Right atrium auricular region (tissue), 2 donors: ENCODE measurements around the gene MAN2B2. TPM values are rescaled to one million over a fixed set of nuclear protein-coding genes. Genes with fewer than 3 reads are reported as not detected.

ENCODE experiments used
- DNase-seq: peaks from one replicate; pipeline ENCODE4 v3.0.0-alpha.2; 2019; ENCODE audit warnings: low spot score
- H3K27ac ChIP-seq, 2 donors: fragments of 200-600 bp; sonication (generic); 1 replicate in 1 of 2; 2 replicates in 1 of 2; pipeline ENCODE4 v1.5.1; 2016 to 2019
- H3K27me3 ChIP-seq, 2 donors: fragments of 200-600 bp; sonication (generic); one replicate each; pipeline versions ENCODE4 v1.5.1 to v1.6.0; 2017 to 2019
- H3K36me3 ChIP-seq: fragments of 200-600 bp; sonication (generic); one replicate; pipeline ENCODE4 v1.5.1; 2016
- H3K4me1 ChIP-seq, 2 donors: fragments of 200-600 bp; sonication (generic); one replicate each; pipeline versions ENCODE4 v1.5.1 to v1.6.0; 2017 to 2019
- H3K4me3 ChIP-seq, 2 donors: fragments of 200-600 bp; sonication (generic); 1 replicate in 1 of 2; 2 replicates in 1 of 2; pipeline ENCODE4 v1.5.1; 2017 to 2019; ENCODE audit warnings: mild to moderate bottlenecking in 1 of 2, moderate library complexity in 1 of 2
- H3K9me3 ChIP-seq, 2 donors: fragments of 200-600 bp; sonication (generic); one replicate each; pipeline ENCODE4 v1.5.1; 2019
- CTCF ChIP-seq, 2 donors: fragments of 200-600 bp; sonication (generic); IDR thresholded peaks; one replicate each; pipeline ENCODE4 v1.5.1; 2019; ENCODE audit warnings: antibody characterized with exemption in 2 of 2
- total RNA-seq, 2 donors: library from RNA; depleted of rRNA; stranded (reverse); fragments of >200 nt; gene quantifications; one replicate each; pipeline ENCODE4 v1.1.0, GENCODE V29; 2016

MAN2B2 gene
- total RNA-seq, 2 donors from 2014 or later: 23.7 to 25.5 TPM

GRCh38 chr4:6612961-6613675 is 38.1 kb downstream of the MAN2B2 start:
- Histone ChIP-seq H3K4me1 (no peaks in the 10 kb centered on the region), H3K9me3 (no peaks in the 10 kb centered on the region), H3K27ac (no peak overlapping the region), H3K4me3 (no peak overlapping the region), H3K36me3 (peaks cover 56% of the 10 kb centered on the region), H3K27me3 (no peaks in the 10 kb centered on the region)
- TF ChIP-seq CTCF (IDR thresholded peaks at IDR 0.05): no peak
- DNase-seq: no peak

- no peak for TF ChIP-seq CTCF (IDR thresholded peaks at IDR 0.05)
- peaks cover 56% of the 10 kb centered on the region for H3K36me3 ChIP-seq
- no peaks in the 10 kb centered on the region for H3K27me3 ChIP-seq
- no peak overlapping the region for H3K4me3 ChIP-seq
- no peaks in the 10 kb centered on the region for H3K4me1 ChIP-seq
- no peak for DNase-seq
- H3K27ac ChIP-seq: no peak overlapping the region
- H3K9me3 ChIP-seq: no peaks in the 10 kb centered on the region
These were observed 39.0 kb downstream of the MAN2B2 start for GRCh38 chr4:6613676-6614651.

- no peaks in the 10 kb centered on the region for H3K9me3 ChIP-seq
- H3K27ac ChIP-seq: no peak overlapping the region
- no peak overlapping the region for H3K4me3 ChIP-seq
- no peak for TF ChIP-seq CTCF (IDR thresholded peaks at IDR 0.05)
- peaks cover 64% of the 10 kb centered on the region for H3K36me3 ChIP-seq
- no peaks in the 10 kb centered on the region for H3K27me3 ChIP-seq
- no peaks in the 10 kb centered on the region for H3K4me1 ChIP-seq
- no peak for DNase-seq
These were observed 39.8 kb downstream of the MAN2B2 start for GRCh38 chr4:6614701-6615230.

- Histone ChIP-seq H3K9me3 (no peaks in the 10 kb centered on the region), H3K27ac (no peak overlapping the region), H3K36me3 (peaks cover 59% of the 10 kb centered on the region), H3K4me1 (no peaks in the 10 kb centered on the region), H3K4me3 (no peak overlapping the region), H3K27me3 (no peaks in the 10 kb centered on the region)
- DNase-seq: no peak
- TF ChIP-seq CTCF (IDR thresholded peaks at IDR 0.05): no peak
These were observed 41.4 kb downstream of the MAN2B2 start for GRCh38 chr4:6616087-6616995.

GRCh38 chr4:6617246-6617645 is 42.3 kb downstream of the MAN2B2 start:
- H3K4me1 ChIP-seq: no peaks in the 10 kb centered on the region
- TF ChIP-seq CTCF (IDR thresholded peaks at IDR 0.05): no peak
- no peaks in the 10 kb centered on the region for H3K27me3 ChIP-seq
- DNase-seq: no peak
- H3K36me3 ChIP-seq: peaks cover 52% of the 10 kb centered on the region
- no peaks in the 10 kb centered on the region for H3K9me3 ChIP-seq
- no peak overlapping the region for H3K4me3 ChIP-seq
- H3K27ac ChIP-seq: no peak overlapping the region
